Natural killer cell (primary cell): ENCODE data around the gene PARD3B. TPM values are rescaled to one million over a fixed set of nuclear protein-coding genes. Genes with fewer than 3 reads are reported as not detected.

Experiments used
- ATAC-seq, 3 donors: fragments of 150-1000 bp in 2 of 3; fragments of 200-7000 bp in 1 of 3; cut with Tn5 transposase; 1 replicate in 1 of 3; 2 replicates in 2 of 3; pipeline ENCODE4 v1.10.0; 2021; ENCODE audit warnings: mild to moderate bottlenecking in 2 of 3, moderate library complexity in 2 of 3
- DNase-seq, 2 donors: peaks; one replicate each; pipeline versions ENCODE4 v3.0.0 to v3.0.0-alpha.2; 2013 to 2021; ENCODE audit warnings: mixed read lengths in 1 of 2
- H3K27ac ChIP-seq: one replicate; pipeline ENCODE4 v1.5.1; 2013; ENCODE audit warnings: mild to moderate bottlenecking, low read length
- H3K27me3 ChIP-seq: one replicate; pipeline ENCODE4 v1.6.1; 2013; ENCODE audit warnings: low read length; ENCODE audit not compliant: control insufficient read depth, insufficient read depth
- H3K36me3 ChIP-seq: one replicate; pipeline ENCODE4 v1.6.1; 2013; ENCODE audit warnings: low read length; ENCODE audit not compliant: control insufficient read depth, insufficient read depth
- H3K4me1 ChIP-seq: one replicate; pipeline ENCODE4 v1.6.1; 2013; ENCODE audit warnings: low read length; ENCODE audit not compliant: control insufficient read depth, insufficient read depth
- H3K4me3 ChIP-seq: one replicate; pipeline ENCODE4 v1.5.1; 2013; ENCODE audit warnings: low read length
- H3K9me3 ChIP-seq: one replicate; pipeline ENCODE4 v1.6.1; 2013; ENCODE audit warnings: low read length; ENCODE audit not compliant: control insufficient read depth, insufficient read depth
- H3K27ac Mint-ChIP-seq, 2 donors: one replicate each; pipeline ENCODE4 v1.8.0; 2022; ENCODE audit warnings: mild to moderate bottlenecking in 2 of 2, mixed read lengths in 2 of 2, moderate library complexity in 1 of 2
- H3K27me3 Mint-ChIP-seq, 2 donors: one replicate each; pipeline ENCODE4 v1.8.0; 2022; ENCODE audit warnings: low read depth in 2 of 2, mixed read lengths in 2 of 2
- H3K36me3 Mint-ChIP-seq: one replicate; pipeline ENCODE4 v1.8.0; 2022; ENCODE audit warnings: mixed read lengths
- H3K4me1 Mint-ChIP-seq, 2 donors: one replicate each; pipeline ENCODE4 v1.8.0; 2022; ENCODE audit warnings: mixed read lengths in 2 of 2
- H3K4me3 Mint-ChIP-seq: one replicate; pipeline ENCODE4 v1.8.0; 2022; ENCODE audit warnings: mild to moderate bottlenecking, moderate library complexity, mixed read lengths
- H3K9me3 Mint-ChIP-seq, 2 donors: one replicate each; pipeline ENCODE4 v1.8.0; 2022; ENCODE audit warnings: mixed read lengths in 2 of 2
- CTCF ChIP-seq: fragments of 200-600 bp; IDR thresholded peaks from one replicate; pipeline ENCODE4 v1.8.0; 2022; ENCODE audit warnings: antibody characterized with exemption
- WGBS: methylation state at CpG from one replicate; pipeline ENCODE4 v1.1.7; 2013; ENCODE audit warnings: missing lambda C conversion rate; ENCODE audit not compliant: insufficient coverage; 5-methylcytosine and 5-hydroxymethylcytosine counted together
- intact Hi-C: fragments of 100-400 bp; cut with micrococcal nuclease; formaldehyde crosslinking; loops from one replicate; pipeline ENCODE4 v1.14.2; 2022
- total RNA-seq, 4 donors: library from RNA; stranded (reverse); fragments of 120-200 nt in 1 of 4; gene quantifications; one replicate each; pipeline versions ENCODE4 v1.2.3 to v1.2.4, GENCODE V29; 2013 to 2022

PARD3B gene
- total RNA-seq, 3 donors from 2014 or later (not counting 1 experiment from before 2014, with no cell fraction given), result 0.13 to 0.45 TPM; not detected in 1

GRCh38 chr2:205566606-205567168, 1021.4 kb downstream of the PARD3B start:
- Mint-ChIP-seq H3K4me1 (no peaks in the 10 kb centered on the region), H3K27me3 (no peaks in the 10 kb centered on the region), H3K27ac (no peak overlapping the region), H3K36me3 (no peaks in the 10 kb centered on the region), H3K9me3 (peaks cover 0 to 1% of the 10 kb centered on the region in 2 donors), H3K4me3 (no peak overlapping the region)
- no peak overlapping the region for H3K27ac ChIP-seq
- no peak for DNase-seq
- H3K36me3 ChIP-seq, result no peaks in the 10 kb centered on the region
- 84% methylated on average over 5 of the region's 6 CpGs for WGBS
- TF ChIP-seq CTCF, result no peak
- H3K4me3 ChIP-seq, result no peak overlapping the region
- intact Hi-C loops, result no loop called here
- H3K9me3 ChIP-seq, result no peaks in the 10 kb centered on the region
- H3K27me3 ChIP-seq, result no peaks in the 10 kb centered on the region
- no peaks in the 10 kb centered on the region for H3K4me1 ChIP-seq
- no peak for ATAC-seq

- intact Hi-C loops, result no loop called here
- H3K4me3 Mint-ChIP-seq, result no peak overlapping the region
- H3K27me3 Mint-ChIP-seq, result no peaks in the 10 kb centered on the region
- no peaks in the 10 kb centered on the region for H3K4me1 Mint-ChIP-seq
- H3K27ac ChIP-seq, result no peak overlapping the region
- ATAC-seq (no peak), DNase-seq (no peak)
- H3K9me3 Mint-ChIP-seq, result peaks cover 0 to 3% of the 10 kb centered on the region in 2 donors
- no peaks in the 10 kb centered on the region for H3K36me3 ChIP-seq
- no peaks in the 10 kb centered on the region for H3K36me3 Mint-ChIP-seq
- no peaks in the 10 kb centered on the region for H3K27me3 ChIP-seq
- no peak for TF ChIP-seq CTCF
- H3K4me1 ChIP-seq, result no peaks in the 10 kb centered on the region
- no peaks in the 10 kb centered on the region for H3K9me3 ChIP-seq
- H3K27ac Mint-ChIP-seq, result no peak overlapping the region
- WGBS, result 90% methylated on average over 5 of the region's 5 CpGs
- H3K4me3 ChIP-seq, result no peak overlapping the region
Observed at GRCh38 chr2:205568620-205569019, 1023.3 kb downstream of the PARD3B start.

GRCh38 chr2:205570648-205571047, 1025.4 kb downstream of the PARD3B start:
- Histone ChIP-seq H3K27ac (no peak overlapping the region), H3K27me3 (no peaks in the 10 kb centered on the region), H3K4me1 (no peaks in the 10 kb centered on the region), H3K36me3 (no peaks in the 10 kb centered on the region), H3K9me3 (no peaks in the 10 kb centered on the region), H3K4me3 (no peak overlapping the region)
- Mint-ChIP-seq H3K9me3 (peaks cover 0 to 3% of the 10 kb centered on the region in 2 donors), H3K4me1 (no peaks in the 10 kb centered on the region), H3K36me3 (no peaks in the 10 kb centered on the region), H3K4me3 (no peak overlapping the region), H3K27ac (no peak overlapping the region), H3K27me3 (no peaks in the 10 kb centered on the region)
- ATAC-seq (no peak), DNase-seq (no peak)
- intact Hi-C loops, result no loop called here
- 74% methylated on average over 3 of the region's 6 CpGs for WGBS
- TF ChIP-seq CTCF, result no peak

- 83% methylated on average over 5 of the region's 5 CpGs for WGBS
Observed at GRCh38 chr2:205571360-205571959, 1026.2 kb downstream of the PARD3B start.

More at GRCh38 chr2:205571360-205571959, 1026.2 kb downstream of the PARD3B start:
- intact Hi-C loops, result no loop called here
- no peaks in the 10 kb centered on the region for H3K4me1 ChIP-seq
- Mint-ChIP-seq H3K4me3 (no peak overlapping the region), H3K4me1 (no peaks in the 10 kb centered on the region), H3K27me3 (no peaks in the 10 kb centered on the region), H3K9me3 (peaks cover 0 to 3% of the 10 kb centered on the region in 2 donors), H3K27ac (no peak overlapping the region), H3K36me3 (no peaks in the 10 kb centered on the region)
- DNase-seq, result no peak
- H3K27me3 ChIP-seq, result no peaks in the 10 kb centered on the region
- no peak overlapping the region for H3K27ac ChIP-seq
- H3K9me3 ChIP-seq, result no peaks in the 10 kb centered on the region
- no peak overlapping the region for H3K4me3 ChIP-seq
- ATAC-seq, result no peak
- H3K36me3 ChIP-seq, result no peaks in the 10 kb centered on the region
- TF ChIP-seq CTCF, result no peak
